C4-2B (cell line): ENCODE measurements around the gene CAMK1D.
"Not testable (repeated sequence)": the region's sequence is repeated elsewhere in the genome, so short reads cannot be mapped to it uniquely, and the experiment has no call there.

ENCODE experiments used
- H3K27ac ChIP-seq: fragments of 450-650 bp; 2 replicates; pipeline ENCODE4 v1.5.1; 2017
- ZFX ChIP-seq: fragments of 450-650 bp; IDR thresholded peaks from 2 replicates; pipeline ENCODE4 v1.6.1; 2017
- TF ChIP-seq, protein P1 (sequence below): fragments of 450-650 bp; conservative IDR thresholded peaks from 2 replicates; pipeline ENCODE4 v1.5.1; 2017; ENCODE audit warnings: mild to moderate bottlenecking

CAMK1D gene

DNA sequence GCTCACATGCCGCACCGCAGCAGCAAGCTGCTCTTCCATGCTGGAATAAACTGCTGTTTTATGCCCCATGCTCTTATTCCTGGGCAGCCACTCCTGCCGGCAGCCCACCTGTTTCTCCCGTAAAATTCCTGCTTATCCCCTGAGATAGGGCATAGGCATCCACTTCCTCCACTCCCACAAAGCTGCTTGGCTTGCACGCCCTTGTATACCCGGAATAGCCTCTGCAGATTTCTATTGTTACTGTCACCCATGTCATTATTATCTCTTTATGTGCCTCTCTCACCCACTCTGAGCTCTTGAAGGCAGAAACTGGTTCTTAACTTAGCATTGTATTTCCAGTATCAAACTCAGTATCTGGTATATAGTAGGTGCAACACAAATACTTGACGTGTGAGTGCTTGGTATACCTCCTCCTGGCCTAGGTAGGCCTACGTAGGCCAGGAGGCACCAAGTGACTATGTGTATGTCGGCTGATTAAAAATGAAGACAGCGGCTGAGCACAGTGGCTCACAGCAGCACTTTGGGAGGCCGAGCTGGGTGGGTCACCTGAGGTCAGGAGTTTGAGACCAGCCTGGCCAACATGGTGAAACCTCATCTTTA is 458.8 kb downstream of the CAMK1D start:
- TF ChIP-seq, protein P1, sequence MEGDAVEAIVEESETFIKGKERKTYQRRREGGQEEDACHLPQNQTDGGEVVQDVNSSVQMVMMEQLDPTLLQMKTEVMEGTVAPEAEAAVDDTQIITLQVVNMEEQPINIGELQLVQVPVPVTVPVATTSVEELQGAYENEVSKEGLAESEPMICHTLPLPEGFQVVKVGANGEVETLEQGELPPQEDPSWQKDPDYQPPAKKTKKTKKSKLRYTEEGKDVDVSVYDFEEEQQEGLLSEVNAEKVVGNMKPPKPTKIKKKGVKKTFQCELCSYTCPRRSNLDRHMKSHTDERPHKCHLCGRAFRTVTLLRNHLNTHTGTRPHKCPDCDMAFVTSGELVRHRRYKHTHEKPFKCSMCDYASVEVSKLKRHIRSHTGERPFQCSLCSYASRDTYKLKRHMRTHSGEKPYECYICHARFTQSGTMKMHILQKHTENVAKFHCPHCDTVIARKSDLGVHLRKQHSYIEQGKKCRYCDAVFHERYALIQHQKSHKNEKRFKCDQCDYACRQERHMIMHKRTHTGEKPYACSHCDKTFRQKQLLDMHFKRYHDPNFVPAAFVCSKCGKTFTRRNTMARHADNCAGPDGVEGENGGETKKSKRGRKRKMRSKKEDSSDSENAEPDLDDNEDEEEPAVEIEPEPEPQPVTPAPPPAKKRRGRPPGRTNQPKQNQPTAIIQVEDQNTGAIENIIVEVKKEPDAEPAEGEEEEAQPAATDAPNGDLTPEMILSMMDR = no peak
- no peak for TF ChIP-seq ZFX
- no peak overlapping the region for H3K27ac ChIP-seq

DNA sequence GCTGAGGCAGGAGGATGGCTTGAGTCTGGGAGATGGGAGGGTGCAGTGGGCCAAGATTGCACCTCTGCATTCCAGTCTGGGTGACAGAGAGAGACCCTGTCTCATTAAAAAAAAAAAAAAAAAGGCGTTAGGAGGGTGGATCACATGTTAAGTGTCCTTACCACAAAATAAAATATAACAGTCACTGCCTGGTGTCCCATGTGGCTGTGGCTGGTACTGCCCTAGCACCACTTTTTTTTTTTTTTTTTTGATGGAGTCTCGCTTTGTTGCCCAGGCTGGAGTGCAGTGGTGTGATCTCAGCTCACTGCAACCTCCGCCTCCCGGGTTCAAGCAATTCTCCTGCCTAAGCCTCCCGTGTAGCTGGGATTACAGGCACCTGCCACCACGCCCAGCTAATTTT is 460.7 kb downstream of the CAMK1D start:
- not testable (repeated sequence) for H3K27ac ChIP-seq

DNA sequence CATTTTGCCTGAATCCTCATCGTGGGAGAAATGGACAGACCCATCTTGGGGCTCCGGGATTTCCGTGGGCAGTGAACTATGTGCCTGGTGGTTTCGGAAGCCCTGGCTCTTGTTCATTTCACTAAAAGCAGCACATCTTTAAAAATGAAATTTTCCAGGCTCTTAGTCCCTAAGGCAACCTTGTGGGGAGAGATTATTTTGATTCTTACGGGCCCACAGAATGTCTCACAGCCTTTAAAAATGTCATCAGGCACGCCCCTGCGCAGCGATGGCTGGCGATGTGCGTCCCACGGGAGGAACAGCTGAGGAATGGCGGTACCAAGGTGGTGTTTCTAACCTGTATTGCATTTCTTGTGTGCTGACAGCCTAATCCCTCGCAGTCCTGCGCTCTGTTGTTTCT is 462.5 kb downstream of the CAMK1D start:
- no peak overlapping the region for H3K27ac ChIP-seq
- no peak for TF ChIP-seq ZFX
- TF ChIP-seq, protein P1 = no peak

DNA sequence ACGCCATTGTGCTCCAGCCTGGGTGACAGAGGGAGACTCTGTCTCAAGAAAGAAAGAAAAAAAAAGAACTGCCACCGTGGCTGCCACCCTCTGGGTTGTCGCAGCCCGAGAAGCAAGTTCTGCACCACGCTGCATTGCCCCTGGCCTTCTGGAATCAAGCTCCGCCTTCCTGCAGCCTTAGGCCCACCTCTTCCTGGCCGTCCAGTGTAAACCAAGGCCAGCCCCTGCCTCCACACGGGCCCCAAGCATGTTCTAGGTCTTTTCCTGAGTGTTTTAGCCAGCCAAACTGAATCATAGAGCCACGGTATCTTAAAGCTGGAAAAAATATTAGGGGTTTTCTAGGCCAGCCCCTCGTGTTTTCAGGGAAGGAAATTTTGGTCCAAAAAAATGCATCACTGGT is 463.2 kb downstream of the CAMK1D start:
- TF ChIP-seq, protein P1 = no peak
- no peak for TF ChIP-seq ZFX
- H3K27ac ChIP-seq = no peak overlapping the region

DNA sequence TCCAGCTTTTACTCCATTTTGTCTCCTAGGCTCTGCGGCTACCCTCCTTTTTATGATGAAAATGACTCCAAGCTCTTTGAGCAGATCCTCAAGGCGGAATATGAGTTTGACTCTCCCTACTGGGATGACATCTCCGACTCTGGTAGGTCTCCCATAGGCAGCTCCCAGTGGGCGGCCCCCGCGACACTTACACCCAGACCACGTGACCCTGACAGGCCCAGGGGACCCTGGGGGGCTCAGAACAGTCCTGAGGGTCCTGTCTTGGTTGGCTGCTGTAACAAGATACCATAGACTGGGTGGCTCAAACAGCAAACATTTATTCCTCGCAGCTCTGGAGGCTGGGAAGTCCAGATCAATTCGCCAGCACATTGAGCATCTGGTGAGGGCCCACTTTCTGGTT is 464.8 kb downstream of the CAMK1D start:
- TF ChIP-seq ZFX = no peak
- TF ChIP-seq, protein P1 = no peak
- no peak overlapping the region for H3K27ac ChIP-seq

DNA sequence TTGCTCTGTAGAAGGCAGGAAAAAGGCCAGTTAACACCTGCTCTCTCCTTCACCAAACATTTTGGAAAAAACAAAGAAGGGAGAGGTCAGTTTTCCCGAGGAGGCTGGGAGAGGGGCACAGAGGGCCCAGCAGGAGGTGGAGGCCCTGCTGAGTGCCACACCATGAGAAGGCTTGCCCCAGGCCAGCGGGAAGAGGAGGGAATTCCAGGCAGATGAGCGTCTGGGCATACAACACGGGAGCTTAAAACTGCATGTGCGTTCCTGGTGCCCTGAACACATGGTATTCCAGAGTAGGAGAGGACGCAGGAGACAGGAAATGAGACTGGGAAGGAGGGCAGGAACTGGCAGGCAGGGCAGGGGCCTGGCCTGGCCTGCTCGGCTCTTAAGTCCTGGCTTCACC is 469.7 kb downstream of the CAMK1D start:
- TF ChIP-seq, protein P1 = no peak
- no peak for TF ChIP-seq ZFX
- no peak overlapping the region for H3K27ac ChIP-seq

DNA sequence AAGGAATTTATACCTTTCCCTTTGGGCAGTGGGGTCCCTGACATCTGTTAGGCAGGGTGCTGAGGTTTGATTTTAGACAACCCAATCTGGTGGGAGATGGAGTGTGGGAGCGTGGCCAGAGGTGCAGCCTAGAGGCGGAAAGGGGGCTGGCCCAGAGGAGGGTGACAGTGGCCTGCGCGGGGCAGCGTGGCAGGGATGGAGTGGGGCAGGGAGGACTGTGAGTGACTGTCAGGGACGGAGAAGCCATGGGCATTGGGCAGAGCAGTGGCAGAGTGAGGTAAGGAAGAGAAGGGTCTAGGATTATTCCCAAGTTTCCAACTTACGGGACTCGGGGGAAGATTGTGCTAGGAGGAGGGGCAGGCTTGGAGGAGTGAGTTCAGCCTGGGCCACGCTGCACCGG is 470.3 kb downstream of the CAMK1D start:
- TF ChIP-seq ZFX = no peak
- TF ChIP-seq, protein P1 = no peak
- no peak overlapping the region for H3K27ac ChIP-seq

DNA sequence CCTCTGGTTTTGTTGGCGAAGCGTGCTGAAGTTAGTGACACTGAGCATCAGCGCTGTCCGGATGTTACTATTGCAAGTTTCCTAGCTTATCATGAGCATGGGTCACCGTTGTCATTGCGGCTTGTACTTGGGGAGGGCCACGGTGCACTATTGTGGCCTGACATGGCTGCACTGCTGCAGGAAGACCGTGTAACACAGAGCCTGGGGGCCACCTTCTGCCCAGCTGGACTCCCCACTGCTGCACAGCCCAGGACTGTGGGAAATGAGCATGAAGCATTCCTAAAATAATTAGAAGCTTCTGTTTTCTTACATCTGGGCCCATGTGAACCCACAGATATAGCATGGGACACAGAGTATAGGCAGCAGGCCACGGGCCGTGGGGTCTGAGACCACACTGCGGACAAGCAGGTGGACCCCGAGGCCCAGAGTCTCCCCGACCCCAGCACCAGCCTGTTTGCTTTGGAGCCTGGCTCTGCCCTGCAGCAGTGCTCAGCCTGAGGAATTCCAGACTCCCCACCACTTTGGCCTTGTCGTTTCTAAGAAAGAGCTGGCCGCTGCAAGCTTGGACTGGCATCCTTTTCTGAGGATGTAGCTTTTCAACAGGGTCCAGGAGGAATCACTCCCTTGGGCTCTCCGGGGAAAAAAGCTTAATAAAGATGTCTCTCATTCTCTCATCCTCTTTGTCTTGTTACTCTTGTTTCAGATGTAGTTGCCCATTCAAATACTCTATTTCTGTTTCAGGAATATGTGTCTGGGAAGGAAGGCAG is 473.0 kb downstream of the CAMK1D start:
- no peak overlapping the region for H3K27ac ChIP-seq
- no peak for TF ChIP-seq ZFX
- TF ChIP-seq, protein P1 = no peak
